ENCODE data around the gene CARMIL1.
A peak's percentile ranks its signal among the peaks of the same experiment; 100 is the strongest.

The CARMIL1 gene

GRCh38 chr6:25497383-25498040 lies 218.3 kb downstream of the CARMIL1 start:
- no peak overlapping the region for H3K4me3 ChIP-seq (ENCODE audit: low read length)
- H3K9me3 ChIP-seq (ENCODE audit: control insufficient read depth, low read length) = no peaks in the 10 kb centered on the region
- H3K27me3 ChIP-seq (replicated peaks; ENCODE audit: control insufficient read depth, insufficient read depth, low read length) = no peaks in the 10 kb centered on the region
- peaks cover 9% of the 10 kb centered on the region for H3K4me1 ChIP-seq (ENCODE audit: control insufficient read depth, insufficient read depth, low read length)
- DNase-seq (ENCODE audit: low read depth) = no peak
- no peak overlapping the region for H3K9ac ChIP-seq (ENCODE audit: low read length)
- peaks cover 12% of the 10 kb centered on the region for H3K36me3 ChIP-seq (ENCODE audit: control insufficient read depth, insufficient read depth, low read length, severe bottlenecking)

GRCh38 chr6:25498505-25498904 lies 219.3 kb downstream of the CARMIL1 start:
- peaks cover 9% of the 10 kb centered on the region for H3K4me1 ChIP-seq (ENCODE audit: control insufficient read depth, insufficient read depth, low read length)
- DNase-seq (ENCODE audit: low read depth) = peak; percentile 65
- no peak overlapping the region for H3K4me3 ChIP-seq (ENCODE audit: low read length)
- no peaks in the 10 kb centered on the region for H3K9me3 ChIP-seq (ENCODE audit: control insufficient read depth, low read length)
- no peaks in the 10 kb centered on the region for H3K27me3 ChIP-seq (replicated peaks; ENCODE audit: control insufficient read depth, insufficient read depth, low read length)
- peaks cover 12% of the 10 kb centered on the region for H3K36me3 ChIP-seq (ENCODE audit: control insufficient read depth, insufficient read depth, low read length, severe bottlenecking)
- no peak overlapping the region for H3K9ac ChIP-seq (ENCODE audit: low read length)

GRCh38 chr6:25499615-25500235 lies 220.6 kb downstream of the CARMIL1 start:
- Histone ChIP-seq H3K4me3 (ENCODE audit: low read length) (no peak overlapping the region), H3K27me3 (replicated peaks; ENCODE audit: control insufficient read depth, insufficient read depth, low read length) (no peaks in the 10 kb centered on the region), H3K36me3 (ENCODE audit: control insufficient read depth, insufficient read depth, low read length, severe bottlenecking) (peaks cover 9% of the 10 kb centered on the region), H3K4me1 (ENCODE audit: control insufficient read depth, insufficient read depth, low read length) (peaks cover 9% of the 10 kb centered on the region), H3K9me3 (ENCODE audit: control insufficient read depth, low read length) (no peaks in the 10 kb centered on the region), H3K9ac (ENCODE audit: low read length) (no peak overlapping the region)
- DNase-seq (ENCODE audit: low read depth) = peak; percentile 67

- DNase-seq (ENCODE audit: low read depth) = no peak
- Histone ChIP-seq H3K4me3 (ENCODE audit: low read length) (no peak overlapping the region), H3K4me1 (ENCODE audit: control insufficient read depth, insufficient read depth, low read length) (peaks cover 13% of the 10 kb centered on the region), H3K9me3 (ENCODE audit: control insufficient read depth, low read length) (no peaks in the 10 kb centered on the region), H3K27me3 (replicated peaks; ENCODE audit: control insufficient read depth, insufficient read depth, low read length) (no peaks in the 10 kb centered on the region), H3K9ac (ENCODE audit: low read length) (no peak overlapping the region), H3K36me3 (ENCODE audit: control insufficient read depth, insufficient read depth, low read length, severe bottlenecking) (peaks cover 4% of the 10 kb centered on the region)
Measured at GRCh38 chr6:25503686-25504085, 224.5 kb downstream of the CARMIL1 start.

DNA sequence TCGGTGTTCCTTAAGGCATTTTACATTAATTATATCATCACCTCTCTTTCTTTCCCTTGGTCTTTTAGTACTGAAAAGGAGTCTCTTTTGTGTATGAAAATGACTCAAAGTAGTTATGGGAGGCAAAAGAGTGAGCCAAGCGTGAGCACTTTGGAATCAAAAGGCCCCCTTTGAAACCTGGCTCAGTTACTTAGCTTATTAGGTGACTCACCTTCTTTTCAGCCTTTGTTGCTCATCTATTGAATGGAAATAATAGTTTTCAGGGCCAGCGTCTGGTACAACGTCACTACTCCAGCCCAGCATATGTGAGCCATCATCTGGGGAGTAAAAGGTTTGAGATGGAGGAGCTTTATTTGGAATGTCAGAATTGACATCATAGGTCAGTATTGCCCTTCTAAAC lies 225.5 kb downstream of the CARMIL1 start:
- peaks cover 10% of the 10 kb centered on the region for H3K4me1 ChIP-seq (ENCODE audit: control insufficient read depth, insufficient read depth, low read length)
- no peak overlapping the region for H3K9ac ChIP-seq (ENCODE audit: low read length)
- no peak overlapping the region for H3K4me3 ChIP-seq (ENCODE audit: low read length)
- no peaks in the 10 kb centered on the region for H3K27me3 ChIP-seq (replicated peaks; ENCODE audit: control insufficient read depth, insufficient read depth, low read length)
- H3K36me3 ChIP-seq (ENCODE audit: control insufficient read depth, insufficient read depth, low read length, severe bottlenecking) = peaks cover 4% of the 10 kb centered on the region
- H3K9me3 ChIP-seq (ENCODE audit: control insufficient read depth, low read length) = no peaks in the 10 kb centered on the region
- no peak for DNase-seq (ENCODE audit: low read depth)

- peaks cover 6% of the 10 kb centered on the region for H3K4me1 ChIP-seq (ENCODE audit: control insufficient read depth, insufficient read depth, low read length)
- no peaks in the 10 kb centered on the region for H3K9me3 ChIP-seq (ENCODE audit: control insufficient read depth, low read length)
- H3K27me3 ChIP-seq (replicated peaks; ENCODE audit: control insufficient read depth, insufficient read depth, low read length) = no peaks in the 10 kb centered on the region
- DNase-seq (ENCODE audit: low read depth) = no peak
- peaks cover 4% of the 10 kb centered on the region for H3K36me3 ChIP-seq (ENCODE audit: control insufficient read depth, insufficient read depth, low read length, severe bottlenecking)
- H3K9ac ChIP-seq (ENCODE audit: low read length) = no peak overlapping the region
- H3K4me3 ChIP-seq (ENCODE audit: low read length) = no peak overlapping the region
Measured at GRCh38 chr6:25506020-25506419, 226.8 kb downstream of the CARMIL1 start.

DNA sequence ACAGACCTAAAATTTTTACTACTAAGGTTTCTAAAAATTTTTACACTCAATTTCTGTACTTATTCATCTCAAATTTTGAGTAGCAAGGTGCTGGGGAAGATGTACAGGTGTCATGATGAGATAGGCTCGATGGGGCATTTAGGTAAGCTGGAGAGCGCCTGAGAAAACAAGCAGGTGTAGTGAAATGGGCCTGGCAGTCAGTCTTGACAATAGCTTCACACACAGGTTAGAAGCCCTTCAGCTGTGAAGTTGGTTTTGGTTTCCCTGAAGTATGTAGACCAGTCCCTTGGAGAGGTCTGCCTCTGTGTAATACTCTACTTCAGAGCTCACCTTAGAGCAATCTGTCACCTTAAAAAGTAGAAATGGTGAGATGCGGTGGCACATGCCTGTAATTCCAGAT lies 228.9 kb downstream of the CARMIL1 start:
- no peaks in the 10 kb centered on the region for H3K27me3 ChIP-seq (replicated peaks; ENCODE audit: control insufficient read depth, insufficient read depth, low read length)
- no peak for DNase-seq (ENCODE audit: low read depth)
- H3K9ac ChIP-seq (ENCODE audit: low read length) = no peak overlapping the region
- peaks cover 16% of the 10 kb centered on the region for H3K4me1 ChIP-seq (ENCODE audit: control insufficient read depth, insufficient read depth, low read length)
- no peaks in the 10 kb centered on the region for H3K36me3 ChIP-seq (ENCODE audit: control insufficient read depth, insufficient read depth, low read length, severe bottlenecking)
- H3K9me3 ChIP-seq (ENCODE audit: control insufficient read depth, low read length) = no peaks in the 10 kb centered on the region
- H3K4me3 ChIP-seq (ENCODE audit: low read length) = no peak overlapping the region

DNA sequence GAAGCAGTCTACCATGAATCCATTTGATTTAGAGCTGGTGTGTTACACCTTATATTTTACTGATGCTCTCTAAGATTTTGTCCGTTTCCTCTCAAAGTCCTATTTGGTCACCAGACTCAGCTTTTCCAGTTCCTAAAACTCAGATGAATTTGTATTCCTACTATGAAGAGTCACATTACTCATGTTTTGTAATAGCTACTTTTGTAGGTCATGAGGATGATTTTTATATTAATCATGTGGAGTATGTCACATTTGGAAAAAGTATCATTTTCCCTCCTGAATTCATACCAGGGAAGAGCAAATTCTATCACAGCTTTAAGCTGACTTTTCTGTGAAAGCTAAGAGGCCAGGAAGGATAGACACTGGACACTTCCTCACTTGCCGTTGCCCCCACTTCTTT lies 232.2 kb downstream of the CARMIL1 start:
- Histone ChIP-seq H3K9ac (ENCODE audit: low read length) (no peak overlapping the region), H3K4me3 (ENCODE audit: low read length) (no peak overlapping the region), H3K36me3 (ENCODE audit: control insufficient read depth, insufficient read depth, low read length, severe bottlenecking) (peaks cover 10% of the 10 kb centered on the region), H3K9me3 (ENCODE audit: control insufficient read depth, low read length) (no peaks in the 10 kb centered on the region), H3K4me1 (ENCODE audit: control insufficient read depth, insufficient read depth, low read length) (peaks cover 12% of the 10 kb centered on the region), H3K27me3 (replicated peaks; ENCODE audit: control insufficient read depth, insufficient read depth, low read length) (no peaks in the 10 kb centered on the region)
- DNase-seq (ENCODE audit: low read depth) = peak; percentile 57

GRCh38 chr6:25512560-25512959 lies 233.4 kb downstream of the CARMIL1 start:
- Histone ChIP-seq H3K27me3 (replicated peaks; ENCODE audit: control insufficient read depth, insufficient read depth, low read length) (no peaks in the 10 kb centered on the region), H3K9ac (ENCODE audit: low read length) (no peak overlapping the region), H3K9me3 (ENCODE audit: control insufficient read depth, low read length) (no peaks in the 10 kb centered on the region), H3K4me3 (ENCODE audit: low read length) (no peak overlapping the region), H3K4me1 (ENCODE audit: control insufficient read depth, insufficient read depth, low read length) (peaks cover 12% of the 10 kb centered on the region), H3K36me3 (ENCODE audit: control insufficient read depth, insufficient read depth, low read length, severe bottlenecking) (peaks cover 21% of the 10 kb centered on the region)
- DNase-seq (ENCODE audit: low read depth) = no peak

GRCh38 chr6:25519856-25520255 lies 240.7 kb downstream of the CARMIL1 start:
- Histone ChIP-seq H3K36me3 (ENCODE audit: control insufficient read depth, insufficient read depth, low read length, severe bottlenecking) (peaks cover 49% of the 10 kb centered on the region), H3K4me3 (ENCODE audit: low read length) (no peak overlapping the region), H3K4me1 (ENCODE audit: control insufficient read depth, insufficient read depth, low read length) (no peaks in the 10 kb centered on the region), H3K9ac (ENCODE audit: low read length) (no peak overlapping the region), H3K27me3 (replicated peaks; ENCODE audit: control insufficient read depth, insufficient read depth, low read length) (no peaks in the 10 kb centered on the region), H3K9me3 (ENCODE audit: control insufficient read depth, low read length) (no peaks in the 10 kb centered on the region)
- DNase-seq (ENCODE audit: low read depth) = no peak

- Histone ChIP-seq H3K4me1 (ENCODE audit: control insufficient read depth, insufficient read depth, low read length) (no peaks in the 10 kb centered on the region), H3K27me3 (replicated peaks; ENCODE audit: control insufficient read depth, insufficient read depth, low read length) (no peaks in the 10 kb centered on the region), H3K4me3 (ENCODE audit: low read length) (no peak overlapping the region), H3K9me3 (ENCODE audit: control insufficient read depth, low read length) (no peaks in the 10 kb centered on the region), H3K36me3 (ENCODE audit: control insufficient read depth, insufficient read depth, low read length, severe bottlenecking) (peaks cover 28% of the 10 kb centered on the region), H3K9ac (ENCODE audit: low read length) (no peak overlapping the region)
- no peak for DNase-seq (ENCODE audit: low read depth)
Measured at GRCh38 chr6:25524542-25524941, 245.4 kb downstream of the CARMIL1 start.

- H3K9ac ChIP-seq (ENCODE audit: low read length) = no peak overlapping the region
- DNase-seq (ENCODE audit: low read depth) = no peak
- H3K36me3 ChIP-seq (ENCODE audit: control insufficient read depth, insufficient read depth, low read length, severe bottlenecking) = peaks cover 30% of the 10 kb centered on the region
- no peaks in the 10 kb centered on the region for H3K9me3 ChIP-seq (ENCODE audit: control insufficient read depth, low read length)
- H3K27me3 ChIP-seq (replicated peaks; ENCODE audit: control insufficient read depth, insufficient read depth, low read length) = no peaks in the 10 kb centered on the region
- H3K4me3 ChIP-seq (ENCODE audit: low read length) = no peak overlapping the region
- no peaks in the 10 kb centered on the region for H3K4me1 ChIP-seq (ENCODE audit: control insufficient read depth, insufficient read depth, low read length)
Measured at GRCh38 chr6:25525078-25525477, 245.9 kb downstream of the CARMIL1 start.

Data from adipocyte (in vitro differentiated cells).